CD8-positive, alpha-beta memory T cell (primary cell): ENCODE measurements around the gene SEC63. TPM values are rescaled to one million over a fixed set of nuclear protein-coding genes. Genes with fewer than 3 reads are reported as not detected.
"Not testable (repeated sequence)": the region's sequence is repeated elsewhere in the genome, so short reads cannot be mapped to it uniquely, and the experiment has no call there.

Source experiments
- CTCF ChIA-PET: fragments of 350-600 bp; sonication (Branson Sonifier 250); formaldehyde crosslinking; loops from one replicate; lab custom pipeline; 2021; ENCODE audit warnings: antibody characterized with exemption; lab: Charles Lee
- POLR2A ChIA-PET: fragments of 350-600 bp; sonication (Branson Sonifier 250); formaldehyde crosslinking; loops from one replicate; lab custom pipeline; 2021; ENCODE audit warnings: antibody characterized with exemption; lab: Charles Lee
- DNase-seq, 5 donors: peaks; one replicate each; pipeline versions ENCODE4 v3.0.0 to v3.0.0-alpha.2; 2020 to 2022; ENCODE audit warnings: mixed read lengths in 1 of 5
- H3K27ac ChIP-seq: one replicate; pipeline ENCODE4 v1.7.0; 2013; ENCODE audit warnings: low read depth, mild to moderate bottlenecking, low read length, moderate library complexity
- H3K27me3 ChIP-seq: 2 replicates; pipeline ENCODE4 v1.7.0; 2013; ENCODE audit warnings: low read length, mild to moderate bottlenecking; ENCODE audit not compliant: insufficient read depth, poor library complexity, severe bottlenecking
- H3K36me3 ChIP-seq: 2 replicates; pipeline ENCODE4 v1.7.0; 2013; ENCODE audit warnings: mild to moderate bottlenecking, low read length, moderate library complexity; ENCODE audit not compliant: insufficient read depth
- H3K4me1 ChIP-seq: 2 replicates; pipeline ENCODE4 v1.7.0; 2013; ENCODE audit warnings: mild to moderate bottlenecking, low read length, moderate library complexity; ENCODE audit not compliant: insufficient read depth
- H3K4me3 ChIP-seq: 2 replicates; pipeline ENCODE4 v1.7.0; 2013; ENCODE audit warnings: mild to moderate bottlenecking, low read length
- H3K9me3 ChIP-seq: 2 replicates; pipeline ENCODE4 v1.7.0; 2013; ENCODE audit warnings: mild to moderate bottlenecking, low read length
- H3K27ac Mint-ChIP-seq, 8 donors: one replicate each; pipeline ENCODE4 v1.8.0; 2020 to 2021; ENCODE audit warnings: mixed read lengths in 8 of 8, mild to moderate bottlenecking in 6 of 8, inconsistent platforms in 3 of 8, moderate library complexity in 3 of 8
- H3K27me3 Mint-ChIP-seq, 2 donors: one replicate each; pipeline ENCODE4 v1.8.0; 2020 to 2021; ENCODE audit warnings: mixed read lengths in 2 of 2, mild to moderate bottlenecking in 1 of 2, moderate library complexity in 1 of 2
- H3K36me3 Mint-ChIP-seq, 3 donors: one replicate each; pipeline ENCODE4 v1.8.0; 2020 to 2021; ENCODE audit warnings: mixed read lengths in 3 of 3, inconsistent platforms in 1 of 3, mild to moderate bottlenecking in 1 of 3
- H3K4me1 Mint-ChIP-seq, 3 donors: one replicate each; pipeline ENCODE4 v1.8.0; 2020 to 2021; ENCODE audit warnings: mixed read lengths in 3 of 3, inconsistent platforms in 1 of 3, mild to moderate bottlenecking in 1 of 3
- H3K4me3 Mint-ChIP-seq, 7 donors: one replicate each; pipeline ENCODE4 v1.8.0; 2020 to 2021; ENCODE audit warnings: mixed read lengths in 7 of 7, mild to moderate bottlenecking in 6 of 7, moderate library complexity in 4 of 7, inconsistent platforms in 2 of 7
- H3K9me3 Mint-ChIP-seq, 5 donors: one replicate each; pipeline ENCODE4 v1.8.0; 2020 to 2022; ENCODE audit warnings: mixed read lengths in 5 of 5, mild to moderate bottlenecking in 3 of 5, moderate library complexity in 2 of 5, inconsistent platforms in 1 of 5
- polyA plus RNA-seq: library from polyadenylated mRNA; unstranded; fragments of 300-500 nt; fragmentation: Illumina TruSeq; gene quantifications from one replicate; pipeline ENCODE4 v1.2.3, GENCODE V29; 2021
- total RNA-seq, 2 experiments: library from RNA; stranded (reverse); gene quantifications; one replicate each; pipeline ENCODE4 v1.2.3, GENCODE V29; 2021

The SEC63 gene
- total and polyA plus RNA-seq, 3 experiments from 2014 or later: 36.4 to 85.1 (median 75.0) TPM

DNA sequence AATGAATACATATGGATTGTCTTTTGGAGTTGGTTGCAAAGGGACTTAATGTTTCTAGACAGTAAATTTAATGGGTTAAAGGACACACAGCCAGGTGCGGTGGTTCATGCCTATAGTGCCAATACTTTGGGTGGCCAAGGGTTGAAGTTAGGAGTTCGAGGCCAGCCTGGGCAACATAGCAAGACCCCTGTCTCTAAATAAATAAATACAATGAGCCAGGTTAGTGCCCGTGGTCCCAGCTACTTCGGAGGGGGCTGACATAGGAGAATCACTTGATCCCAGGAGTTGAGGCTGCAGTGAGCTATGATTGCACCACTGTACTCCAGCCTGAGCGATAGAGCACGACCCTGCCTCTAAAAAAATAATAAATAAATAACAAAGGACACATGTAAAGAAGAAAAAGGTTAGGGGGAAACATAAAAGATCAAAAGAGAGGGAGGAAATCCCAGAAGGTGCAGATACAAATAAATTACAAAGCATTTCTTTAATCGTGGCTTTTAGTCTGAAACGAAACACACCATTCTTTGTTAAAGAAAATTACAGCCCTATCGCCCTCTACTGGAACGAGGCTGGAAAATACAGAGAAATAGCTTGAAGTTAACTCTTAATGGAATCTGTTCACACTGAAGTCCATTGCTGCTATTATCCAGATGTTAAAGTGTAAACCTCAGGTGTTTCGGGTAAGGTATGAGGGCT, 91.3 kb downstream of the SEC63 start:
- peaks cover 3% of the 10 kb centered on the region for H3K4me1 ChIP-seq
- Mint-ChIP-seq H3K27ac (peak overlapping the region in 1 of 8 donors; percentile 32), H3K27me3 (peaks cover 2 to 13% of the 10 kb centered on the region in 2 donors), H3K36me3 (peaks cover 0 to 26% (median 3%) of the 10 kb centered on the region in 3 donors), H3K4me1 (peaks cover 2 to 9% (median 6%) of the 10 kb centered on the region in 3 donors), H3K4me3 (peak overlapping the region in 1 of 7 donors; percentile 22), H3K9me3 (no peaks in the 10 kb centered on the region)
- peak in 2 of 5 donors; percentile 32 to 50 for DNase-seq
- H3K9me3 ChIP-seq: no peaks in the 10 kb centered on the region
- ChIA-PET POLR2A (no interaction called here), CTCF (interaction anchor here (0.7 to 5.0 kb wide), 34 partner anchors 9 to 202 kb away, joined by 3 to 44 read pairs (median 4); no protein-coding TSS in a partner anchor)
- no peak overlapping the region for H3K4me3 ChIP-seq
- peaks cover 4% of the 10 kb centered on the region for H3K27me3 ChIP-seq
- H3K27ac ChIP-seq: no peak overlapping the region
- no peaks in the 10 kb centered on the region for H3K36me3 ChIP-seq

DNA sequence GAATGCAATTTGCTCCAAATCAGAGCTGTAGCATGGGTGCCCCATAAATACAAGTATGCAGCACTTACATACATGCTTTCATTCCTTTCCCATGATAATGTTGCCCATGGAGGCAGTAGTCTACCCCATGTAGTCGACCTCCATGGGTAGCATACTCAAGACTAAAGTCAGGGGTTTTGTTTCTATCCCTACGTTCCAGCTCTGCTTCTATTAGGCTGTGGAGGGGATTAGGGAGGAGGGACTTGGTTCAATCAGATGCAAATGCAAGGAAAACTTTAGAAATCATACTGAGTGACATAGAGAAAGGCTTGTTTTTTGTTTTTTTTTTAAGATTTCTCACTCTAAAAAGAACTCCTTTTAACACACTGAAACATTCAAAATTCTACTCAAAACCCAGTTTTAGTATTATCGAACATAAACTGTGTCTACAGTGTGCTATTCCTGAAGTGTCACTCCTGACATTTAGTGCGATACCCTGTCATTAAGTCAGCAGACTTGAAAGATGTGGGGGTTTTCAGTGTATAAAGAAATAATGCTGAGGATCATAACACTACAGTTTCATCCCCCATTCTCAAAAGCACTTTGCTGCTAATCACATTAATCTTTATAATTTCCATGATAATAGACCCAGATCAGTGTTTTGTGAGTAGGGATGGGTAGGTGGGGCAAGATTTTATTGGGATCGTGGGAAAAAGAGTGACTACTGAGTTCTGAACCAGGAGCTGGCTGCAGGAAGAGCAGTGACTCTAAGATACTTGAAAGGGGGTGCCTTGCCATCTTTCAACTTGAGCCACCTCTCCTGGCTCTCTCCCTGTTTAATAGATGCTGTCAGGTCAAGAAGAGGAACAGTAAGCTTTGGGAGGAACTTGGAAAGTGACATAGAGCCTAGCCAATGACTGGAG, 93.5 kb downstream of the SEC63 start:
- Histone ChIP-seq H3K4me3 (no peak overlapping the region), H3K27ac (no peak overlapping the region), H3K9me3 (no peaks in the 10 kb centered on the region), H3K4me1 (peaks cover 3% of the 10 kb centered on the region), H3K27me3 (peaks cover 4% of the 10 kb centered on the region), H3K36me3 (no peaks in the 10 kb centered on the region)
- DNase-seq: no peak
- H3K4me3 Mint-ChIP-seq: no peak overlapping the region
- H3K36me3 Mint-ChIP-seq: peaks cover 0 to 5% (median 3%) of the 10 kb centered on the region in 3 donors
- H3K27ac Mint-ChIP-seq: no peak overlapping the region
- POLR2A ChIA-PET: no interaction called here
- peaks cover 2 to 17% of the 10 kb centered on the region in 2 donors for H3K27me3 Mint-ChIP-seq
- CTCF ChIA-PET: interaction anchor here (0.7 to 1.1 kb wide), 2 partner anchors 96 to 135 kb away, joined by 5 to 6 read pairs; no protein-coding TSS in a partner anchor
- H3K4me1 Mint-ChIP-seq: peaks cover 2 to 9% (median 6%) of the 10 kb centered on the region in 3 donors
- no peaks in the 10 kb centered on the region for H3K9me3 Mint-ChIP-seq

DNA sequence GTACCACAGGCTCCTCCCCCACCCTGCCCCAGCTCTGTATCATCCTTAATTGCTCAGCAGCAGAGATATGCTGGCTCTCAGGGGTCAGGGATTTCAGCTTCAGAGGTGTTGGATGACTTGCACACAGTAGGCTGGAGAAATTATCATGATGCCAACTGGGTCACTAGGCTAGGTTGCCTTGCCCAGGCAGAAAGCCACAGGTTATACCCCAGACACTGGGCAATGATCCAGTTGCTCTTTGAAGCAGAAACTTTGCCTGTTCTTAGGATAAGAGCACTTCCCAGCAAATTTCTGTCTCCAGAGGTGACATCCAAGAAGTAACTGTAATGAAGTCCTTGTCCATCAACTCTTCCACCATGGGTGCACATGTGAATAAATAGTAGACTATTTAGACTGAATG, 95.6 kb downstream of the SEC63 start:
- no peaks in the 10 kb centered on the region for H3K36me3 ChIP-seq
- H3K4me3 ChIP-seq: no peak overlapping the region
- no peaks in the 10 kb centered on the region for H3K9me3 ChIP-seq
- peaks cover 4% of the 10 kb centered on the region for H3K27me3 ChIP-seq
- H3K4me1 ChIP-seq: peaks cover 3% of the 10 kb centered on the region
- no peaks in the 10 kb centered on the region for H3K9me3 Mint-ChIP-seq
- no peak overlapping the region for H3K27ac Mint-ChIP-seq
- peaks cover 2 to 8% (median 6%) of the 10 kb centered on the region in 3 donors for H3K4me1 Mint-ChIP-seq
- POLR2A ChIA-PET: no interaction called here
- H3K27ac ChIP-seq: no peak overlapping the region
- DNase-seq: no peak
- CTCF ChIA-PET: no interaction called here
- H3K4me3 Mint-ChIP-seq: no peak overlapping the region
- H3K27me3 Mint-ChIP-seq: peaks cover 2 to 17% of the 10 kb centered on the region in 2 donors
- H3K36me3 Mint-ChIP-seq: peaks cover 0 to 3% (median 0%) of the 10 kb centered on the region in 3 donors

DNA sequence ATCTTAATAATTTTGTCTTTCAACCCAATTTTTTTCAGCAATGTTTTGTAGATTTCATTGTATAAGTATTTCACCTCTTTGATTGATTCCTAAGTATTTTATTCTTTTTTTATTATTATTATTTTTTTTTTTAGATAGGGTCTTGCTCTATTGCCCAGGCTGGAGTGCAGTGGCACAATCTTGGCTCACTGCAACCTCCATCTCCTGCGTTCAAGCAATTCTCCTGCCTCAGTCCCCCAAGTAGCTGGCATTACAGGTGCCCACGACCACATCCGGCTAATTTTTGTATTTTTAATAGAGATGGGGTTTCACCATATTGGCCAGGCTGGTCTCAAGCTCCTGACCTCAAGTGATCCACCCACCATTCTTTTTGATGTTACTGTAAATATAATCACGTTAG, 97.0 kb downstream of the SEC63 start:
- CTCF ChIA-PET: interaction anchor here (1.1 to 1.5 kb wide), 2 partner anchors 12 to 13 kb away, joined by 3 read pairs; no protein-coding TSS in a partner anchor
- DNase-seq, H3K27ac ChIP-seq, H3K36me3 Mint-ChIP-seq, H3K4me1 Mint-ChIP-seq, H3K27me3 ChIP-seq, H3K36me3 ChIP-seq, H3K4me3 ChIP-seq, H3K9me3 Mint-ChIP-seq, H3K4me3 Mint-ChIP-seq, H3K4me1 ChIP-seq, H3K9me3 ChIP-seq, H3K27ac Mint-ChIP-seq, POLR2A ChIA-PET: not testable (repeated sequence)
- peaks cover 2 to 17% of the 10 kb centered on the region in 2 donors for H3K27me3 Mint-ChIP-seq

DNA sequence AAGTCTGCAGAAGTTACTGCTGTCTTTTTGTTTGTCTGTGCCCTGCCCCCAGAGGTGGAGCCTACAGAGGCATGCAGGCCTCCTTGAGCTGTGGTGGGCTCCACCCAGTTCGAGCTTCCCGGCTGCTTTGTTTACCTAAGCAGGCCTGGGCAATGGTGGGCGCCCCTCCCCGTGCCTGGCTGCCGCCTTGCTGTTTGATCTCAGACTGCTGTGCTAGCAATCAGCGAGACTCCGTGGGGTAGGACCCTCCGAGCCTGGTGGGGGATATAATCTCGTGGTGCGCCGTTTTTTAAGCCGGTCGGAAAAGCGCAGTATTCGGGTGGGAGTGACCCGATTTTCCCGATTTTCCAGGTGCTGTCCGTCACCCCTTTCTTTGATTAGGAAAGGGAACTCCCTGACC, 97.9 kb downstream of the SEC63 start:
- H3K27ac Mint-ChIP-seq, H3K27ac ChIP-seq, H3K4me3 ChIP-seq, H3K9me3 Mint-ChIP-seq, H3K4me1 Mint-ChIP-seq, H3K4me1 ChIP-seq, DNase-seq, H3K36me3 ChIP-seq, H3K4me3 Mint-ChIP-seq, H3K36me3 Mint-ChIP-seq, CTCF ChIA-PET, POLR2A ChIA-PET, H3K27me3 ChIP-seq, H3K9me3 ChIP-seq: not testable (repeated sequence)
- H3K27me3 Mint-ChIP-seq: peaks cover 2 to 17% of the 10 kb centered on the region in 2 donors

DNA sequence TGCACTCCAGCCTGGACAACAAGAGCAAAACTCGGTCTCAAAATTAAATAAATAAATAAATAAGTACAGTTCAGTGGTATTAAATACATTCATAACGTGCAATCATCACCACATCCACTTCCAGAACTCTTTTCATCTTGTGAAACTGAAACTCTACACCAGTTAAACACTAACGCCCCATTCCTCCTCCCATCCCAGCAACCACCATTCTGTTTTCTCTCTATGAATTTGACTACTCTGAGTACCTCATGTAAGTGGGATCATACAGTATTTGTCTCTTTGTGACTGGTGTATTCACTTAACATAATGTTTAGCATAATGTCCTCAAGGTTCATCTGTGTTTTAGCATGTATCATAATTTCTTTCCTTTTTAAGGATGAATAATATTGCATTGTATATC, 104.8 kb downstream of the SEC63 start:
- Histone ChIP-seq H3K4me1 (no peaks in the 10 kb centered on the region), H3K27ac (no peak overlapping the region), H3K4me3 (no peak overlapping the region), H3K27me3 (no peaks in the 10 kb centered on the region), H3K36me3 (no peaks in the 10 kb centered on the region), H3K9me3 (no peaks in the 10 kb centered on the region)
- no peak overlapping the region for H3K4me3 Mint-ChIP-seq
- no peaks in the 10 kb centered on the region for H3K9me3 Mint-ChIP-seq
- H3K27me3 Mint-ChIP-seq: peaks cover 0 to 2% of the 10 kb centered on the region in 2 donors
- H3K4me1 Mint-ChIP-seq: peaks cover 6 to 12% (median 10%) of the 10 kb centered on the region in 3 donors
- CTCF ChIA-PET: no interaction called here
- no peak for DNase-seq
- H3K36me3 Mint-ChIP-seq: no peaks in the 10 kb centered on the region
- POLR2A ChIA-PET: no interaction called here
- no peak overlapping the region for H3K27ac Mint-ChIP-seq

DNA sequence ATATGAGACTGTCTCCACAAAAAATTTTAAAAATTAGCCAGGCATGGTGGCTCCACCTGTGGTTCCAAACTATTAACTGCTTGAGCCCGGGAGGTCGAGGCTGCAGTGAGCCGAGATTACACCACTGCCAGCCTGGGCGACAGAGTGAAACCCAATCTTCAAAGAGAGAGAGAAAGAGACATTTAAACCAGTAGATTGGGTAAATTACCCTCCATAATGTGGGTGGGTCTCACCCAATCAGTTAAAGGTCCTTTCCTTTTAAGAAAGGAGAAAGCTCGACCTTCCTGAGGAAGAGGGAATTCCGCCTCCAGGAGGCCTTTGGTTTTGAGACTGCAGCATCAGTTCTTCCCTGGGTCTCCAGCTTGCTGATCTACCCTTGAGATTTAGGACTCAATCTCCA, 108.7 kb downstream of the SEC63 start:
- H3K27me3 Mint-ChIP-seq: peaks cover 0 to 2% of the 10 kb centered on the region in 2 donors
- Histone ChIP-seq H3K27me3 (no peaks in the 10 kb centered on the region), H3K27ac (no peak overlapping the region), H3K36me3 (no peaks in the 10 kb centered on the region), H3K4me1 (peaks cover 7% of the 10 kb centered on the region), H3K4me3 (no peak overlapping the region), H3K9me3 (no peaks in the 10 kb centered on the region)
- H3K9me3 Mint-ChIP-seq: no peaks in the 10 kb centered on the region
- CTCF ChIA-PET: interaction anchor here (0.8 to 5.6 kb wide), 31 partner anchors 10 to 220 kb away, joined by 3 to 129 read pairs (median 13); partner anchors contain the start of gene SCML4
- H3K36me3 Mint-ChIP-seq: no peaks in the 10 kb centered on the region
- POLR2A ChIA-PET: interaction anchor here (0.7 to 1.2 kb wide), 2 partner anchors 108 to 123 kb away, joined by 3 to 14 read pairs; no protein-coding TSS in a partner anchor
- peak overlapping the region in 2 of 7 donors; percentile 2 to 17 for H3K4me3 Mint-ChIP-seq
- peak overlapping the region in 1 of 8 donors; percentile 73 for H3K27ac Mint-ChIP-seq
- DNase-seq: no peak
- H3K4me1 Mint-ChIP-seq: peaks cover 15 to 23% (median 21%) of the 10 kb centered on the region in 3 donors
